H1 (cell line): Measurements from ENCODE around the gene CCDC178. TPM values are rescaled to one million over a fixed set of nuclear protein-coding genes. Genes with fewer than 3 reads are reported as not detected.

Source experiments
- CTCF ChIA-PET: fragments of 300-600 bp; sonication (Branson Sonifier 250); formaldehyde crosslinking; loops from one replicate; lab custom pipeline; 2021; ENCODE audit not compliant: partially characterized antibody; lab: Charles Lee
- POLR2A ChIA-PET: fragments of 300-600 bp; sonication (Branson Sonifier 250); formaldehyde crosslinking; loops from one replicate; lab custom pipeline; 2021; ENCODE audit warnings: inconsistent platforms; ENCODE audit not compliant: partially characterized antibody; lab: Charles Lee
- DNase-seq, 2 experiments: peaks; one replicate each; pipeline versions ENCODE4 v3.0.0 to v3.0.0-alpha.2; 2010 to 2022; ENCODE audit warnings: low spot score in 2 of 2, low read depth in 1 of 2, mixed read lengths in 1 of 2
- FAIRE-seq: peaks from 2 replicates; lab custom pipeline; 2011; peaks lifted over from hg19 to GRCh38; lab: Jason Lieb, UNC
- H2AFZ ChIP-seq: 2 replicates; pipeline ENCODE4 v1.8.1; 2012; ENCODE audit warnings: low read length, inconsistent platforms
- H2AK5ac ChIP-seq: 2 replicates; pipeline ENCODE4 v1.6.1; 2013; ENCODE audit warnings: low read depth, low read length
- H2BK120ac ChIP-seq: replicated peaks from 2 replicates; pipeline ENCODE3; 2013; ENCODE audit warnings: low read depth, low read length, inconsistent platforms
- H2BK12ac ChIP-seq: 2 replicates; pipeline ENCODE4 v1.6.1; 2013; ENCODE audit warnings: low read depth, low read length
- H2BK15ac ChIP-seq: 2 replicates; pipeline ENCODE4 v1.6.1; 2013; ENCODE audit warnings: low read length
- H2BK20ac ChIP-seq: 2 replicates; pipeline ENCODE4 v1.6.1; 2013; ENCODE audit warnings: low read length
- H2BK5ac ChIP-seq: 2 replicates; pipeline ENCODE4 v1.6.1; 2013; ENCODE audit warnings: low read depth, low read length
- H3K14ac ChIP-seq: 2 replicates; pipeline ENCODE4 v1.6.1; 2013; ENCODE audit warnings: inconsistent platforms; ENCODE audit not compliant: insufficient read length
- H3K18ac ChIP-seq: 2 replicates; pipeline ENCODE4 v1.6.1; 2013; ENCODE audit warnings: low read length; ENCODE audit errors: extremely low read depth
- H3K23ac ChIP-seq: 2 replicates; pipeline ENCODE4 v1.6.1; 2013; ENCODE audit warnings: inconsistent platforms; ENCODE audit not compliant: insufficient read length
- H3K23me2 ChIP-seq: 2 replicates; pipeline ENCODE4 v1.6.1; 2013; ENCODE audit warnings: low read depth, low read length
- H3K27ac ChIP-seq: 2 replicates; pipeline ENCODE4 v1.6.1; 2011; ENCODE audit warnings: low read depth, low read length, inconsistent platforms
- H3K27me3 ChIP-seq, 4 experiments: replicated peaks in 1 of 4; 1 replicate in 1 of 4; 2 replicates in 3 of 4; pipeline versions ENCODE4 v1.6.1 to v1.8.1; 2011 to 2013; ENCODE audit warnings: low read length in 3 of 4, mild to moderate bottlenecking in 3 of 4, inconsistent platforms in 2 of 4, mixed read lengths in 2 of 4, moderate library complexity in 1 of 4; ENCODE audit not compliant: control insufficient read depth in 3 of 4, insufficient read depth in 3 of 4; ENCODE audit errors: extremely low read depth in 1 of 4
- H3K36me3 ChIP-seq, 4 experiments: 2 replicates each; pipeline versions ENCODE4 v1.6.1 to v1.8.1; 2011 to 2013; ENCODE audit warnings: mild to moderate bottlenecking in 4 of 4, low read length in 3 of 4, moderate library complexity in 2 of 4, control low read depth in 1 of 4, inconsistent platforms in 1 of 4; ENCODE audit not compliant: insufficient read depth in 4 of 4, control insufficient read depth in 2 of 4
- H3K4ac ChIP-seq: replicated peaks from 2 replicates; pipeline ENCODE3; 2013; ENCODE audit warnings: low read length, low read depth, mixed read lengths, inconsistent platforms; ENCODE audit not compliant: insufficient read length
- H3K4me1 ChIP-seq, 4 experiments: replicated peaks in 1 of 4; 1 replicate in 1 of 4; 2 replicates in 3 of 4; pipeline versions ENCODE4 v1.6.1 to v1.8.1; 2011 to 2013; ENCODE audit warnings: low read length in 3 of 4, inconsistent platforms in 2 of 4, mixed read lengths in 1 of 4; ENCODE audit not compliant: insufficient read depth in 4 of 4, control insufficient read depth in 3 of 4
- H3K4me2 ChIP-seq, 2 experiments: 2 replicates each; pipeline versions ENCODE4 v1.6.1 to v1.8.1; 2011 to 2013; ENCODE audit warnings: low read depth in 2 of 2, low read length in 2 of 2, control low read depth in 1 of 2, inconsistent platforms in 1 of 2, mild to moderate bottlenecking in 1 of 2; ENCODE audit not compliant: insufficient read depth in 1 of 2
- H3K4me3 ChIP-seq, 4 experiments: fragments of 200-600, 300-600 bp in 1 of 4; sonication (generic), shearing (Covaris generic), sonication (Bioruptor Twin) in 1 of 4; 2 replicates each; pipeline versions ENCODE4 v1.5.1 to v1.8.1; 2011 to 2016; ENCODE audit warnings: low read length in 4 of 4, low read depth in 3 of 4, control low read depth in 2 of 4, inconsistent platforms in 2 of 4, mild to moderate bottlenecking in 2 of 4, mixed read lengths in 1 of 4, moderate library complexity in 1 of 4; ENCODE audit not compliant: insufficient read depth in 2 of 4; ENCODE audit errors: extremely low read depth in 1 of 4
- H3K56ac ChIP-seq: replicated peaks from 2 replicates; pipeline ENCODE3; 2013; ENCODE audit warnings: low read depth, mild to moderate bottlenecking, mixed read lengths, low read length, inconsistent platforms; ENCODE audit not compliant: insufficient read length
- H3K79me1 ChIP-seq: 2 replicates; pipeline ENCODE4 v1.6.1; 2013; ENCODE audit warnings: low read depth, low read length, control low read depth
- H3K79me2 ChIP-seq, 2 experiments: 2 replicates each; pipeline versions ENCODE4 v1.6.1 to v1.8.1; 2012 to 2013; ENCODE audit warnings: low read length in 2 of 2, mild to moderate bottlenecking in 2 of 2, inconsistent platforms in 1 of 2; ENCODE audit not compliant: insufficient read depth in 2 of 2, control insufficient read depth in 1 of 2
- H3K9ac ChIP-seq, 4 experiments: replicated peaks in 1 of 4; 1 replicate in 1 of 4; 2 replicates in 3 of 4; pipeline versions ENCODE4 v1.6.1 to v1.8.1; 2011 to 2013; ENCODE audit warnings: low read depth in 3 of 4, low read length in 3 of 4, control low read depth in 2 of 4, mild to moderate bottlenecking in 2 of 4, moderate library complexity in 2 of 4, inconsistent platforms in 1 of 4; ENCODE audit errors: extremely low read depth in 1 of 4
- H3K9me3 ChIP-seq, 2 experiments: 2 replicates each; pipeline versions ENCODE4 v1.6.1 to v1.8.1; 2012 to 2013; ENCODE audit warnings: mild to moderate bottlenecking in 2 of 2, moderate library complexity in 2 of 2, control low read depth in 1 of 2, inconsistent platforms in 1 of 2, low read depth in 1 of 2, low read length in 1 of 2, mixed read lengths in 1 of 2; ENCODE audit not compliant: insufficient read depth in 2 of 2
- H4K20me1 ChIP-seq, 2 experiments: replicated peaks in 1 of 2; 2 replicates each; pipeline versions ENCODE3 to v1.8.1; 2011 to 2013; ENCODE audit warnings: inconsistent platforms in 2 of 2, low read length in 2 of 2, mild to moderate bottlenecking in 1 of 2; ENCODE audit not compliant: insufficient read depth in 2 of 2, control insufficient read depth in 1 of 2
- H4K5ac ChIP-seq: 2 replicates; pipeline ENCODE4 v1.6.1; 2013; ENCODE audit warnings: low read length, low read depth, mixed read lengths, inconsistent platforms; ENCODE audit not compliant: insufficient read length
- H4K8ac ChIP-seq: 2 replicates; pipeline ENCODE4 v1.8.0; 2013; ENCODE audit warnings: mild to moderate bottlenecking, moderate library complexity, low read length, inconsistent platforms; ENCODE audit not compliant: insufficient read depth; ENCODE audit errors: extremely low read depth
- H4K91ac ChIP-seq: replicated peaks from 2 replicates; pipeline ENCODE3; 2013; ENCODE audit warnings: low read length, mixed read lengths, inconsistent platforms; ENCODE audit not compliant: insufficient read length
- ATF3 ChIP-seq: IDR thresholded peaks from 2 replicates; pipeline ENCODE4 v1.6.1; 2011; ENCODE audit warnings: low read depth, mild to moderate bottlenecking, low read length; ENCODE audit not compliant: insufficient read depth
- CREB1 ChIP-seq: IDR thresholded peaks from 2 replicates; pipeline ENCODE4 v1.6.1; 2012; ENCODE audit warnings: inconsistent platforms
- HDAC2 ChIP-seq, 2 experiments: fragments of 300-600 bp in 1 of 2; sonication (generic) in 1 of 2; IDR thresholded peaks; 2 replicates each; pipeline ENCODE4 v1.6.1; 2011 to 2012; ENCODE audit warnings: low read depth in 2 of 2, low read length in 2 of 2, mild to moderate bottlenecking in 2 of 2, moderate library complexity in 2 of 2, borderline replicate concordance in 1 of 2, inconsistent platforms in 1 of 2
- SAP30 ChIP-seq: fragments of 300-600 bp; sonication (generic); IDR thresholded peaks from 2 replicates; pipeline ENCODE4 v1.7.1; 2012; ENCODE audit warnings: low read length, moderate library complexity, mild to moderate bottlenecking, inconsistent platforms; ENCODE audit not compliant: insufficient read depth, insufficient replicate concordance
- YY1 ChIP-seq: IDR thresholded peaks from 2 replicates; pipeline ENCODE4 v1.6.1; 2011; ENCODE audit warnings: low read depth, mild to moderate bottlenecking, low read length
- WGBS, 2 experiments: shearing (Covaris generic) in 1 of 2; methylation state at CpG; one replicate each; pipeline versions ENCODE4 v1.1.6 to v1.1.7; 2013 to 2015; ENCODE audit warnings: low lambda C conversion rate in 2 of 2, mixed read lengths in 2 of 2, inconsistent platforms in 1 of 2, low coverage in 1 of 2, missing lambda C conversion rate in 1 of 2; ENCODE audit not compliant: insufficient replicate concordance in 2 of 2, insufficient coverage in 1 of 2, insufficient read length in 1 of 2; ENCODE audit errors: extremely low coverage in 1 of 2, missing lambda C conversion rate in 1 of 2; 5-methylcytosine and 5-hydroxymethylcytosine counted together
- polyA plus RNA-seq, 7 experiments: library from polyadenylated mRNA; depleted of rRNA in 3 of 7; stranded (reverse) in 5 of 7; unstranded in 2 of 7; fragments of >200 nt in 5 of 7; fragments of 200-250 nt in 2 of 7; gene quantifications; 1 replicate in 5 of 7; 2 replicates in 1 of 7; 4 replicates in 1 of 7; pipeline versions ENCODE4 v1.2.1 to v1.2.3, GENCODE V29; 2011 to 2013; ENCODE audit warnings: missing spikeins in 2 of 7, mixed read lengths in 2 of 7
- total RNA-seq: library from RNA; stranded (reverse); fragmentation: NEBNext Ultra II Directional; extraction: Animal tissue kit (Norgen Biotek cat#: 25700); gene quantifications from 2 replicates; pipeline ENCODE4 v1.2.1, GENCODE V29; 2021
- TF ChIP-seq, protein P1 (sequence below): IDR thresholded peaks from 2 replicates; pipeline ENCODE4 v1.6.1; 2012; ENCODE audit warnings: inconsistent platforms
- TF ChIP-seq, protein P2 (sequence below), 3 experiments: IDR thresholded peaks; 1 replicate in 2 of 3; 2 replicates in 1 of 3; pipeline versions ENCODE4 v1.5.1 to v1.6.1; 2011; ENCODE audit warnings: low read length in 3 of 3, mild to moderate bottlenecking in 3 of 3, inconsistent platforms in 2 of 3, low read depth in 1 of 3, moderate library complexity in 1 of 3; ENCODE audit not compliant: insufficient read depth in 1 of 3; ENCODE audit errors: control extremely low read depth in 1 of 3
- TF ChIP-seq, protein P3 (sequence below): IDR thresholded peaks from 2 replicates; pipeline ENCODE4 v1.6.1; 2012; ENCODE audit warnings: low read length, inconsistent platforms

Gene CCDC178
- total and polyA plus RNA-seq, 2 of the 8 experiments (the other 6 are each of a cell fraction or from before 2014, with no cell fraction given) = not detected

GRCh38 chr18:33101316-33101715, 339.2 kb downstream of the CCDC178 start:
- DNase-seq = no peak
- Histone ChIP-seq H2AK5ac (no peak overlapping the region), H3K18ac (no peak overlapping the region), H4K20me1 (no peaks in the 10 kb centered on the region), H3K79me2 (no peaks in the 10 kb centered on the region), H3K56ac (no peak overlapping the region), H2AFZ (no peak overlapping the region), H3K27me3 (no peaks in the 10 kb centered on the region), H3K23me2 (no peaks in the 10 kb centered on the region), H2BK12ac (no peak overlapping the region), H4K5ac (no peak overlapping the region), H3K4me3 (no peak overlapping the region), H2BK120ac (no peak overlapping the region), H3K36me3 (no peaks in the 10 kb centered on the region), H3K4ac (no peak overlapping the region), H3K9me3 (no peaks in the 10 kb centered on the region), H2BK15ac (no peak overlapping the region), H4K91ac (no peak overlapping the region), H4K8ac (no peak overlapping the region), H3K27ac (no peak overlapping the region), H3K79me1 (no peaks in the 10 kb centered on the region), H3K9ac (no peak overlapping the region), H3K4me1 (no peaks in the 10 kb centered on the region), H2BK5ac (no peak overlapping the region), H3K4me2 (no peak overlapping the region), H2BK20ac (no peak overlapping the region), H3K14ac (no peak overlapping the region), H3K23ac (no peak overlapping the region)
- no peak for FAIRE-seq
- WGBS, 2 experiments = 92% methylated on average over 3 of the region's 3 CpGs; no CpG with 5 or more reads in 1 of the 2 experiments
- POLR2A ChIA-PET = no interaction called here
- CTCF ChIA-PET = no interaction called here
- TF ChIP-seq, protein P1, sequence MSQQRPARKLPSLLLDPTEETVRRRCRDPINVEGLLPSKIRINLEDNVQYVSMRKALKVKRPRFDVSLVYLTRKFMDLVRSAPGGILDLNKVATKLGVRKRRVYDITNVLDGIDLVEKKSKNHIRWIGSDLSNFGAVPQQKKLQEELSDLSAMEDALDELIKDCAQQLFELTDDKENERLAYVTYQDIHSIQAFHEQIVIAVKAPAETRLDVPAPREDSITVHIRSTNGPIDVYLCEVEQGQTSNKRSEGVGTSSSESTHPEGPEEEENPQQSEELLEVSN = no peak
- TF ChIP-seq SAP30 (no peak), CREB1 (no peak), YY1 (no peak), HDAC2 (IDR thresholded peaks at IDR 0.05; ENCODE audit: borderline replicate concordance in 1 of 2, low read depth in 2 of 2, low read length in 2 of 2) (no peak), ATF3 (no peak)
- TF ChIP-seq, protein P2, sequence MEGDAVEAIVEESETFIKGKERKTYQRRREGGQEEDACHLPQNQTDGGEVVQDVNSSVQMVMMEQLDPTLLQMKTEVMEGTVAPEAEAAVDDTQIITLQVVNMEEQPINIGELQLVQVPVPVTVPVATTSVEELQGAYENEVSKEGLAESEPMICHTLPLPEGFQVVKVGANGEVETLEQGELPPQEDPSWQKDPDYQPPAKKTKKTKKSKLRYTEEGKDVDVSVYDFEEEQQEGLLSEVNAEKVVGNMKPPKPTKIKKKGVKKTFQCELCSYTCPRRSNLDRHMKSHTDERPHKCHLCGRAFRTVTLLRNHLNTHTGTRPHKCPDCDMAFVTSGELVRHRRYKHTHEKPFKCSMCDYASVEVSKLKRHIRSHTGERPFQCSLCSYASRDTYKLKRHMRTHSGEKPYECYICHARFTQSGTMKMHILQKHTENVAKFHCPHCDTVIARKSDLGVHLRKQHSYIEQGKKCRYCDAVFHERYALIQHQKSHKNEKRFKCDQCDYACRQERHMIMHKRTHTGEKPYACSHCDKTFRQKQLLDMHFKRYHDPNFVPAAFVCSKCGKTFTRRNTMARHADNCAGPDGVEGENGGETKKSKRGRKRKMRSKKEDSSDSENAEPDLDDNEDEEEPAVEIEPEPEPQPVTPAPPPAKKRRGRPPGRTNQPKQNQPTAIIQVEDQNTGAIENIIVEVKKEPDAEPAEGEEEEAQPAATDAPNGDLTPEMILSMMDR (IDR thresholded peaks at IDR 0.05; ENCODE audit: control extremely low read depth in 1 of 3, insufficient read depth in 1 of 3, low read depth in 1 of 3, low read length in 3 of 3) = no peak
- TF ChIP-seq, protein P3, sequence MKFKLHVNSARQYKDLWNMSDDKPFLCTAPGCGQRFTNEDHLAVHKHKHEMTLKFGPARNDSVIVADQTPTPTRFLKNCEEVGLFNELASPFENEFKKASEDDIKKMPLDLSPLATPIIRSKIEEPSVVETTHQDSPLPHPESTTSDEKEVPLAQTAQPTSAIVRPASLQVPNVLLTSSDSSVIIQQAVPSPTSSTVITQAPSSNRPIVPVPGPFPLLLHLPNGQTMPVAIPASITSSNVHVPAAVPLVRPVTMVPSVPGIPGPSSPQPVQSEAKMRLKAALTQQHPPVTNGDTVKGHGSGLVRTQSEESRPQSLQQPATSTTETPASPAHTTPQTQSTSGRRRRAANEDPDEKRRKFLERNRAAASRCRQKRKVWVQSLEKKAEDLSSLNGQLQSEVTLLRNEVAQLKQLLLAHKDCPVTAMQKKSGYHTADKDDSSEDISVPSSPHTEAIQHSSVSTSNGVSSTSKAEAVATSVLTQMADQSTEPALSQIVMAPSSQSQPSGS = no peak
